ENCODE data around the gene CCDC6.
"Not testable (repeated sequence)": the region's sequence is repeated elsewhere in the genome, so short reads cannot be mapped to it uniquely, and the experiment has no call there.

CCDC6 gene

DNA sequence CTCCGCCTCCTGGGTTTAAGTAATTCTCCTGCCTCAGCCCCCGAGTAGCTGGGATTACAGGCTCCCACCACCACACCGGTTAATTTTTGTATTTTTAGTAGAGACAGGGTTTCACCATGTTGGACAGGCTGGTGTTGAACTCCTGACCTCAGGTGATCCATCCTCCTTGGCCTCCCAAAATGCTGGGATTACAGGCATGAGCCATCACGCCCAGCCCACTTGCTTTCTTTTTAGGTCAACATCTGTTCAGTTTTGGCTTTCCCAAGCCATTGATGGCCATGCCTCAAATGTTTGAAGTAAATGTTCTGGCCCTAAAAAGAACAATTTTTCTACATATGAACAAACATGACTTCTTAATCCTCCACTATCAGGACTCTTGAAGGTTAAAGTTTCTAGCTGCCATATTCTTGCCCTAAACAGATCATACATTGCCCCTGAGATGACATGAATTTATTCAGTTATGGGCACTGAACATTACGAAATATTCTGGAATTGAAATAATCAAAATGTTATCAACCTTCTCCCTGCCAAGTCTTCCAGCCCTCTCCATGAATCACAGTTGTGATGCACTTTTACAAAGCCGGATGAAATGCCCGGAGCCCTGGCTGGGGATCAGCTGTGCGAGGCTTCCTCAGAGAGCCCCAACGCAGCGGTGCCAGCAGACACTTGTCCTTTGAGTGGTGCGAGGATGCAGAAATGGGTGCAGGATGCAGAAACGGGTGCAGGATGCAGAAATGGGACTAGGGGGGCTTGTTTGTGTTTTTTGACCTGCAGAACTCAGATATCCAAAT, 156.0 kb downstream of the CCDC6 start:
- Histone ChIP-seq H3K4me1 (ENCODE audit: control insufficient read depth, insufficient read depth, low read length) (no peaks in the 10 kb centered on the region), H3K9me3 (ENCODE audit: control insufficient read depth, insufficient read depth, low read depth, low read length) (no peaks in the 10 kb centered on the region), H3K36me3 (ENCODE audit: control insufficient read depth in 2 of 2, insufficient read depth in 1 of 2, low read length in 2 of 2) (no peaks in the 10 kb centered on the region), H3K27ac (ENCODE audit: extremely low read depth, low read depth, low read length) (no peak overlapping the region), H3K4me3 (ENCODE audit: low read depth, low read length) (no peak overlapping the region)
- TF ChIP-seq KLF10 (tag by site-specific recombination; IDR thresholded peaks at IDR 0.05) = no peak
- ChIA-PET POLR2A (no interaction called here), CTCF (no interaction called here)

DNA sequence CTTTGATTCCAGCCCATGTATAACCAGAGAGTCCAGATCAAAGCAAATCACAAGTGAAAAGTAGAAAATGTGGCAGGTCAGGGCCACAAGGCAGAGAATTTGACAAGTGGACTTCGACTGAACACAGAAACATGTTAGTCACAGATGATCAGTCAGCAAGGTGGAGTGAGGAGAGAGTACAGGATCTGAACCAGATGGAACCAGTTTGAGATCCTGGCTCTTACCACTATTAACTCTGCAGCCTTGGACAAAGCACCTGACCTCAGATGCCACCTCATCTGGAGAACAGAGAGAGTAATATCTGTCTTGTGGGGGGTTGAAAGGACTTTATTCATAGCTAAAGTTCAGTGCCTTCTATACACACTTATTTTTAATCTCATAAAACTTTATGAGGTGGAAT, 157.5 kb downstream of the CCDC6 start:
- Histone ChIP-seq H3K4me1 (ENCODE audit: control insufficient read depth, insufficient read depth, low read length) (no peaks in the 10 kb centered on the region), H3K36me3 (ENCODE audit: control insufficient read depth in 2 of 2, insufficient read depth in 1 of 2, low read length in 2 of 2) (no peaks in the 10 kb centered on the region), H3K27ac (ENCODE audit: extremely low read depth, low read depth, low read length) (no peak overlapping the region), H3K4me3 (ENCODE audit: low read depth, low read length) (no peak overlapping the region), H3K9me3 (ENCODE audit: control insufficient read depth, insufficient read depth, low read depth, low read length) (no peaks in the 10 kb centered on the region)
- CTCF ChIA-PET = interaction anchor here (0.5 kb wide), 1 partner anchor 1826 kb away, joined by 3 read pairs; no protein-coding TSS in a partner anchor
- POLR2A ChIA-PET = no interaction called here
- TF ChIP-seq ZNF837 (tag by site-specific recombination; IDR thresholded peaks at IDR 0.05) = no peak

DNA sequence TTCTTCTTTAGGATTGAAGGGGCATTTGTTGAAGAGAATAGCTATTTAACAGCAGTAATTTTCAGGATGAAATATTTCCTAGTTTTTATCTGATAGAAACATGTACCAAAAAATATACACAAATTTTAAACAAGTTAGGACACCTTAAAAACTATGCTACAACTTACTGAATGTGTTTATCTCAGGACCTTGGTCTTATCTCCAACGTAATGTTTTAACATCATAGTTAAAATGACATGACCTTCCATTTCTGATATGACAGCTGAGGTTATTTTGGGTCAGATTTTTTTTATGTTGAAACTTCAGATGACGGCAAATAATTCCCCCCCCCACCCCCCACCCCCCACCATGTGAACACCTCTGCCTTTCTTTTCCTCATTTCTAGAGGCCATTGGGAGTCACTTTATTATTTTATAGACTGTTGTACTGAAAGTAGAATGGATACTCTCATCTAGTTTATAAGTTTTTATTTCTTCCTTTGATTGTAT, 161.1 kb downstream of the CCDC6 start:
- Histone ChIP-seq H3K4me3 (ENCODE audit: low read depth, low read length) (no peak overlapping the region), H3K9me3 (ENCODE audit: control insufficient read depth, insufficient read depth, low read depth, low read length) (no peaks in the 10 kb centered on the region), H3K27ac (ENCODE audit: extremely low read depth, low read depth, low read length) (no peak overlapping the region), H3K36me3 (ENCODE audit: control insufficient read depth in 2 of 2, insufficient read depth in 1 of 2, low read length in 2 of 2) (no peaks in the 10 kb centered on the region), H3K4me1 (ENCODE audit: control insufficient read depth, insufficient read depth, low read length) (no peaks in the 10 kb centered on the region)
- TF ChIP-seq, protein P1, sequence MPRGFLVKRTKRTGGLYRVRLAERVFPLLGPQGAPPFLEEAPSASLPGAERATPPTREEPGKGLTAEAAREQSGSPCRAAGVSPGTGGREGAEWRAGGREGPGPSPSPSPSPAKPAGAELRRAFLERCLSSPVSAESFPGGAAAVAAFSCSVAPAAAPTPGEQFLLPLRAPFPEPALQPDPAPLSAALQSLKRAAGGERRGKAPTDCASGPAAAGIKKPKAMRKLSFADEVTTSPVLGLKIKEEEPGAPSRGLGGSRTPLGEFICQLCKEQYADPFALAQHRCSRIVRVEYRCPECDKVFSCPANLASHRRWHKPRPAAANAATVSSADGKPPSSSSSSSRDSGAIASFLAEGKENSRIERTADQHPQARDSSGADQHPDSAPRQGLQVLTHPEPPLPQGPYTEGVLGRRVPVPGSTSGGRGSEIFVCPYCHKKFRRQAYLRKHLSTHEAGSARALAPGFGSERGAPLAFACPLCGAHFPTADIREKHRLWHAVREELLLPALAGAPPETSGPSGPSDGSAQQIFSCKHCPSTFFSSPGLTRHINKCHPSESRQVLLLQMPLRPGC (tag by site-specific recombination; IDR thresholded peaks at IDR 0.05) = no peak
- TF ChIP-seq ZNF223 (tag by site-specific recombination; IDR thresholded peaks at IDR 0.05) = no peak
- TF ChIP-seq KLF8 (tag by site-specific recombination; IDR thresholded peaks at IDR 0.05) = no peak
- no peak for TF ChIP-seq SCRT2 (tag by site-specific recombination; IDR thresholded peaks at IDR 0.05)
- TF ChIP-seq HOXD13 (CRISPR knock-in tag; IDR thresholded peaks at IDR 0.05; ENCODE audit: borderline replicate concordance) = no peak
- TF ChIP-seq, protein P2, sequence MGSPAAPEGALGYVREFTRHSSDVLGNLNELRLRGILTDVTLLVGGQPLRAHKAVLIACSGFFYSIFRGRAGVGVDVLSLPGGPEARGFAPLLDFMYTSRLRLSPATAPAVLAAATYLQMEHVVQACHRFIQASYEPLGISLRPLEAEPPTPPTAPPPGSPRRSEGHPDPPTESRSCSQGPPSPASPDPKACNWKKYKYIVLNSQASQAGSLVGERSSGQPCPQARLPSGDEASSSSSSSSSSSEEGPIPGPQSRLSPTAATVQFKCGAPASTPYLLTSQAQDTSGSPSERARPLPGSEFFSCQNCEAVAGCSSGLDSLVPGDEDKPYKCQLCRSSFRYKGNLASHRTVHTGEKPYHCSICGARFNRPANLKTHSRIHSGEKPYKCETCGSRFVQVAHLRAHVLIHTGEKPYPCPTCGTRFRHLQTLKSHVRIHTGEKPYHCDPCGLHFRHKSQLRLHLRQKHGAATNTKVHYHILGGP (tag by site-specific recombination; IDR thresholded peaks at IDR 0.05) = no peak
- TF ChIP-seq ZNF664 (tag by site-specific recombination; IDR thresholded peaks at IDR 0.05) = no peak
- TF ChIP-seq BCL11A (tag by site-specific recombination; IDR thresholded peaks at IDR 0.05; ENCODE audit: low read depth) = no peak
- TF ChIP-seq ZNF629 (tag by site-specific recombination; IDR thresholded peaks at IDR 0.05) = no peak
- no peak for TF ChIP-seq ZBTB17 (tag by site-specific recombination; IDR thresholded peaks at IDR 0.05)
- no peak for TF ChIP-seq ZNF529 (tag by site-specific recombination; IDR thresholded peaks at IDR 0.05; ENCODE audit: insufficient replicate concordance)
- no peak for TF ChIP-seq ZNF174 (tag by site-specific recombination; IDR thresholded peaks at IDR 0.05)
- TF ChIP-seq KLF10 (tag by site-specific recombination; IDR thresholded peaks at IDR 0.05) = no peak
- no peak for TF ChIP-seq ZNF311 (tag by site-specific recombination; IDR thresholded peaks at IDR 0.05; ENCODE audit: borderline replicate concordance)
- TF ChIP-seq, protein P3, sequence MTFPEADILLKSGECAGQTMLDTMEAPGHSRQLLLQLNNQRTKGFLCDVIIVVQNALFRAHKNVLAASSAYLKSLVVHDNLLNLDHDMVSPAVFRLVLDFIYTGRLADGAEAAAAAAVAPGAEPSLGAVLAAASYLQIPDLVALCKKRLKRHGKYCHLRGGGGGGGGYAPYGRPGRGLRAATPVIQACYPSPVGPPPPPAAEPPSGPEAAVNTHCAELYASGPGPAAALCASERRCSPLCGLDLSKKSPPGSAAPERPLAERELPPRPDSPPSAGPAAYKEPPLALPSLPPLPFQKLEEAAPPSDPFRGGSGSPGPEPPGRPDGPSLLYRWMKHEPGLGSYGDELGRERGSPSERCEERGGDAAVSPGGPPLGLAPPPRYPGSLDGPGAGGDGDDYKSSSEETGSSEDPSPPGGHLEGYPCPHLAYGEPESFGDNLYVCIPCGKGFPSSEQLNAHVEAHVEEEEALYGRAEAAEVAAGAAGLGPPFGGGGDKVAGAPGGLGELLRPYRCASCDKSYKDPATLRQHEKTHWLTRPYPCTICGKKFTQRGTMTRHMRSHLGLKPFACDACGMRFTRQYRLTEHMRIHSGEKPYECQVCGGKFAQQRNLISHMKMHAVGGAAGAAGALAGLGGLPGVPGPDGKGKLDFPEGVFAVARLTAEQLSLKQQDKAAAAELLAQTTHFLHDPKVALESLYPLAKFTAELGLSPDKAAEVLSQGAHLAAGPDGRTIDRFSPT (tag by site-specific recombination; IDR thresholded peaks at IDR 0.05) = no peak
- TF ChIP-seq ZNF239 (tag by site-specific recombination; IDR thresholded peaks at IDR 0.05) = no peak
- TF ChIP-seq ZNF654 (tag by site-specific recombination; IDR thresholded peaks at IDR 0.05; ENCODE audit: low read depth) = no peak
- no peak for TF ChIP-seq ZNF596 (tag by site-specific recombination; IDR thresholded peaks at IDR 0.05)
- ChIA-PET CTCF (interaction anchor here (0.6 kb wide), 1 partner anchor 22 kb away, joined by 3 read pairs; no protein-coding TSS in a partner anchor), POLR2A (no interaction called here)

DNA sequence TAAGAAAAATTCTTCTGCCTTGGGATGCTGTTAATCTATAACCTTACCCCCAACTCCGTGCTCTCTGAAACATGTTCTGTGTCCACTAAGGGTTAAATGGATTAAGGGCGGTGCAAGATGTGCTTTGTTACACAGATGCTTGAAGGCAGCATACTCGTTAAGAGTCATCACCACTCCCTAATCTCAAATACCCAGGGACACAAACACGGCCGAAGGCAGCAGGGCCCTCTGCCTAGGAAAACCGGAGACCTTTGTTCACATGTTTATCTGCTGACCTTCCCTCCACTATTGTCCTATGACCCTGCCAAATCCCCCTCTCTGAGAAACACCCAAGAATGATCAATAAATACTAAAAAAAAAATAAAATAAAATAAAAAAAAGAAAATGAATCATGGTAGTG, 161.6 kb downstream of the CCDC6 start:
- POLR2A ChIA-PET; H3K9me3 ChIP-seq (ENCODE audit: control insufficient read depth, insufficient read depth, low read depth, low read length); CTCF ChIA-PET; H3K27ac ChIP-seq (ENCODE audit: extremely low read depth, low read depth, low read length); H3K4me1 ChIP-seq (ENCODE audit: control insufficient read depth, insufficient read depth, low read length); H3K36me3 ChIP-seq (ENCODE audit: control insufficient read depth in 2 of 2, insufficient read depth in 1 of 2, low read length in 2 of 2); H3K4me3 ChIP-seq (ENCODE audit: low read depth, low read length): not testable (repeated sequence)

DNA sequence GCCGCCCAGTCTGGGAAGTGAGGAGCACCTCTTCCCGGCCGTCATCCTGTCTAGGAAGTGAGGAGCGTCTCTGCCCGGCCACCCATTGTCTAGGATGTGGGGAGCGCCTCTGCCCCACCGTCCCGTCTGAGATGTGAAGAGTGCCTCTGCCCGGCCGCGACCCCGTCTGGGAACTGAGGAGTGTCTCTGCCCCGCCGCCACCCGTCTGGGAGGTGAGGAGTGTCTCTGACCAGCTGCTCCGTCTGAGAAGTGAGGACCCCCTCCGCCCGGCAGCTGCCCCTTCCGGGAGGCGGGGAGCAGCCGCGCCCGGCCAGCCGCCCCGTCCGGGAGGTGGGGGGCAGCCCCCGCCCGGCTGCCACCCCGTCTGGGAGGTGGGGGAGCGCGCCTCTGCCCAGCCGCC, 162.2 kb downstream of the CCDC6 start:
- H3K4me1 ChIP-seq (ENCODE audit: control insufficient read depth, insufficient read depth, low read length); H3K27ac ChIP-seq (ENCODE audit: extremely low read depth, low read depth, low read length); POLR2A ChIA-PET; CTCF ChIA-PET; H3K9me3 ChIP-seq (ENCODE audit: control insufficient read depth, insufficient read depth, low read depth, low read length); H3K4me3 ChIP-seq (ENCODE audit: low read depth, low read length); H3K36me3 ChIP-seq (ENCODE audit: control insufficient read depth in 2 of 2, insufficient read depth in 1 of 2, low read length in 2 of 2): not testable (repeated sequence)
